ENCODE measurements around the gene ELL.

Gene ELL

DNA sequence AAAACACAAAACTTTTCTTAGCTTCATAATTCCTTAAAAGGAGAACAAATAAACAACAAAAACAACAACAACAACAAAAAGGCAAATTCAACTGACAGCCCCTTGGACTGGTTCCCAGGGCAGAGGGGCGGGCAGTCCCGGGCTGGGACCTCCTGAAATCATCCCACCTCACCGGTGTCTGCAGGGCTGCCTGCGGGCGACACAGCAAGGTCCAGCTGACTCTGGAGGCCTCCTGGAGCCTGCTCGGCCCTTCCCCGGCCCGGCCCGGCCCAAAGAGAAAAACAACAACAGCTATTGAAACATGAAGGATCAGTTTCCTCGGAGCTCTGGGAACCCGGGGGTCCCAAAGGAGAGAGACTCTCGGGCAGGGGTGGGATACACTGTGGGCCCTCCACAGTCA, 78.9 kb downstream of the ELL start:
- no peak for DNase-seq

DNA sequence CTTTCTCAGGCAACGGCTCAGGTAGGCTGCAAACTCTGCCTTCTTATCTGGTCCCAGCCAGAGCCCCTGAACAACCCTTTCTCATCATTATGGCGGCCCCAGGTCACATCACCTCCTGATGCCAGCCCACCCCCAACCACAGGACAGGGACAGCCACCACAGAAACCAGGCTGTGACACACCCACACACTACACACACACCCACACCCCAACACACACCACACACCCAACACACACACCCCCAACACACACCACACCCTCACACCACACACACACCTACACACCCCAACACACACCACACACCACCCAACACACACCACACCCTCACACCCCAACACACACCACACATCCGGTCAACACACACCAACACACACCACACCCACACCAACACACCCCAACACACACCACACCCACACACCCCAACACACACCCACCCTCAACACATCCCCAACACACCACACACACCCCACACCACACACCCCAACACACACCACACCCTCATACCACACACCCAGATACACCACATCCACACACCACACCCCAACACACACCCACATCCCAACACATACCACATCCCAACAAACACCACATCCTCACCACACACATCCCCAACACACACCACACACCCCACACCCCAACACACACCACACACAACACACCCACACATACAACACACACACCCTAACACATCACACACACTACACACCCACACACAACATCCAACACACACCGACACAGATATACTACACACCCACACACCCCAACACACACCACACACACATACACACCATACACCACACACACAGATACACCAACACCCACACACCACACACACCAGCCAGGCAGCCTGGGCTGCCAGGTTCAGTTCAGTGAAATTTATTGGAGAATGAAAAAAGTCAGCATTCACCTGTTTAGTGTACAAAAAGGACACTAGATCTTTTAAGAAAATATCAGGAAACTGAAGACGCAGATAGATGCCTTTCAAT, 79.8 kb downstream of the ELL start:
- DNase-seq, result no peak

DNA sequence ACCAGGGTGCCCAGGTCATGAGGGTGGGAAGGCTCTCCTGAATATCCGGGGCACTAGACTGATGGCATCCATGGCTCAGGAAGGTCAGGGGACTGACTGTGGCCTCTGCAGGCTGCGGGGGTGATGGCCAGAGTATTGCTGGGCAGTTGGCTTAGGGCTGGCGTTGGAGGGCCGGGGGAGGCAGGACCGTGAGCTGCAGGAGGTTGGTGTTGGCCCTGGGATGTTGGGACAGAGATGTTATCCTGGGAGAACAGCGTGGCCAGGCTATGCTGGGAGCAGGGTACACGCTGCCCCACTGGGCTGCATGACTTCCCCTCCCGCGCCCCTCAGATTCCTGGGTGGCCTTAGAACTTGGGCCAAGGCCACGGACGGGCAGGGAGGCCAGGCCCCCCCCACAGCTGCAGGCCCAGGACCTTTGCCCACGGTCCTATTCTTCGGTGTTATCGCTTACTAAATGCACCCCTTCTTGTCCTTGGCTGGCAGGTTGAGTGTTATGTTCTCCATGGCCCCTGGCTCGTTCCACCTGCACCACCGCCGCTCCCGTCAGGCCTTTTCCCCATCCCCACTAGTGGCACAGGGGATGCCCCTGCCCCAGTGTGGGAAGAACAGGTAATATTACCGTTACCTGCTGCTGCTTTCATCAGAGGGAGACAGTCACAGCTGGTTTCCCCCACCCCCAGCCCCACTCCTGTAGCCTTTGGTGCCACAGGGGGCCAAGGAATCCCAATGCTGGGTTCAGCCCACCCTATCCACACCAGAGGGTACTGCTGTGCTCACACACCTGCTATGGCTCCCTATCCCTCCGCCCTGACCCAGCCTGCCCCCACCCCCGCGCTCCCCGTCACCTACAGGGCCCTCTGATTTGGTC, 80.7 kb downstream of the ELL start:
- DNase-seq, result no peak

GRCh38 chr19:18440415-18440877, 81.4 kb downstream of the ELL start:
- DNase-seq, result no peak

DNA sequence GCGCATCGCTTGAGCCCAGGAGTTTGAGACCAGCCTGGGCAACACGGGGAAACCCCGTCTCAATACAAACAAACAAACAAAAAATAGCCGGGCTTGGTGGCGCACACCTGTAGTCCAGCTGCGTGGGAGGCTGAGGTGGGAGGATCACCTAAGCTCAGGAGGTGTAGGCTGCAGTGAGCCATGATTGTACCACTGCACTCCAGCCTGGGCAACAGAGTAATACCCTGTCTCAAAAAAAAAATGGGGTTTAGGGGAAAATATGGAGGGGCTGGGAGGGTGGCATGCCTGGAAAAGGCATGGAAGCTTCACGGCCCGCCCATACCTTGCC, 82.0 kb downstream of the ELL start:
- no peak for DNase-seq

GRCh38 chr19:18439025-18439909, 82.6 kb downstream of the ELL start:
- no peak for DNase-seq

- DNase-seq, result no peak
Observed at GRCh38 chr19:18438331-18439024, 83.4 kb downstream of the ELL start.

DNA sequence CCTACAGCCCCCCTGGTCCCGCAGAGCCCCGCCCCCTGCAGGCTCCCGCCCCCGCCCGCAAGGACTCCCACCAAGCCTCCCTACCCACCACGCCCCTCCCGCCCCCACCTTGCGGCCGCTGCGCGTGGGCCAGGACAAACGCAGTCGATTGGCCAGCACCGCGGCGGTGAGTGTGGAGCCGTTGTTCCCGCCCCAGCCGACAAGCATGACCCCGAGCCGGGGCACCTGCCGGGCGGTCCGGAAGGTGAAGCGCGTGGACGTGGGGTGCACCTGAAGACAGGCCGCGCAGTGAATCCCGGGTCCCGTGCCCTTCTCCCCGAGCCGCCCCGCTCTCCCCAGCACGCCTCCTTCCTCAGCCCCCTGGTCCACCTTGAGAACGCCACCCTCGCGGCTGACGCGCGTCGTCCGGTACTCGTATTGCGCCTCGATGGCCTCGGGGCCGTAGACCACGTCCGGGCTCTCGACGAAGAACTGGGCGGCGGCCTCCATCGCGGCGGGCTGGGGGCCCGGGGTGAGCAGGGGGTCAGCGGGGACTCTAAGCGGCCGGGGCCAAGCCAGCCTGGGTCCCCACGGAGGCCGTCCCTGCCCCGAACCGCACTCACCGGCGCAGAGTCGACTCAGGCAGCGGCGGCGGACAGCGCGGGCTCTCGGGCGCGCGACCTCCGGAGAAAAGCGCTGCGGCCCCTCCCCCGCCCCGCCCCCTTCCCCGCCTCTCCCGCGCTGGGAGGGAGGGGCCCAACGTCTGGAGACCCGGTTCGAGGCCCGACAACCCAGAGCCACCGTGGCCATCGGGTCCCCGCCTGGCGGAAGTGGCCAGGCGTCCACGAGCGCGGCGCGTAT, 84.2 kb downstream of the ELL start, which contains the start of gene ISYNA1:
Gene ISYNA1, minus strand, starts transcription at position 643 of the 840 bp plus-strand sequence. Its CDS starts 154 bp downstream, at position 489.
- no peak for DNase-seq

GRCh38 chr19:18436671-18437490, 85.0 kb downstream of the ELL start:
- DNase-seq, result peak; percentile 22

DNA sequence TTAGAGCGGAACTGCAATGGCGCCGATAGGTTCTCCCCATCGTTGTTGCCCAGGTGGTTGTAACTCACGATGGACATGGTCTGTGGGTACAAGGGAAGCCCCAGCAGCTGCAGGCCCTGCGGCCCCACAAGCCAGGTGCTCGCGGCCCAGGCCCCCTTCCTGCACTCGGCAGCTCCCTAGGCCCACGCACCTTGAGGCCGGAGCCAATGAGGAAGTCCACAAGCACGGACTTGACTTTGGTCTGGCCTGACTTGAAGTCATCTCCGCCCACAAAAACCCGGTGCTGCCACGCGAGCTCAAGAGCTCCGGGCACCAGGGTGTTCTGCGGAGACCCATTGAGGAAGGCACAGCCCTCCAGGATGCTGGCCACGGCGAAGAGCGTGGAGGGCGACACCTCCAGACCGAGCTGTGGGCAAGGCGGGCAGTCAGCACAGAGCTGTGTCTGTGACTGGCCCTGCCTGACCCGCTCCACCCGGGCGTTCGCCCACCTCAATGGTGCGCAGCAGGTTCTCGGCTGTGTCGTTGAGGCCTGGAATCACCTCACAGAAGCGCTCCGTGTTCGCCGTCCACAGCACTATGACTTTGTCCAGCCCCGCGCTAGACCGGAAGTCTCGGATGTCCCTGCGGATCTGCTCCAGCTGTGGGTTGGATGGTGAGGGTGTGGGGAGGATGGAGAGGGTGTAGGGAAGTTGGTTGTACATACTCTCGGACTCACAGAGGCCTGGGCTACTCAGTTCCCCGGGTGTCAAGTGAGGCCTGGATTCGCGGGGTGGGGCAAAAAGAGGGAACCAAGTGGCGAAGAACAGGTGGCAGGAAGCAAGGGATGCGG, 85.8 kb downstream of the ELL start:
- no peak for DNase-seq

DNA sequence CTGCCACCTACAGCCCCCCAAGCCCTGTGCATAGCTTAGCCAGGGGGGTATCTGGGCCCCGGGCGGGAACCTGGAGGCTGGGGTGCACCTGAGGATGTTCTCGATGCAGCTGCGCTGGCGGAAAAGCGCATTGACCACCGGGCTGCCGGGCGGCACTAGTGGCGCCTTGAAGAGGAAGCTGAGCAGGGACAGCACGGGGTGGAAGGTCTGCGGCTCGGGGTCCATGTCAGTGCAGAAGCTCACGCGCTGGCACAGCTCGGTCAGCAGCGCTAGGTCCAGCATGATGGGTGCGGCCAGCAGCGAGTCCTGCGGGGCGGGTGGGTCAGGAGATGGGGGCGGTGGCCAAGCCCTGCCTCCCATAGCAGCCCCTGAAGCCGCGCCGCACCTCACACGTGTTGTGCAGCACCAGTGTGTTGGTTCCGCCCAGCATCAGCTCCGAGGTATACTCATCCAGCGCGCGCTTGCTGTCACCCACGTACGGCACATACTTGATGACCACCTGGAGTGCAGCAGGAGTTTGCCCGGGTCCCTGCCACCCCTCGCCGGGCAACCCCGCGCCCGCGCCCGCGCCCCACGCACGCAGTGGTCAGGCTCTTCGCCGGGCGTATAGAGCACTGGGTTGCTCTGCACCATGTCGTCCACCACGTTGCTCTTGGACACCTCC, 86.6 kb downstream of the ELL start:
- no peak for DNase-seq

GRCh38 chr19:18434411-18435175, 87.3 kb downstream of the ELL start:
- DNase-seq, result no peak

- no peak for DNase-seq
Observed at GRCh38 chr19:18433735-18434398, 88.0 kb downstream of the ELL start.

DNA sequence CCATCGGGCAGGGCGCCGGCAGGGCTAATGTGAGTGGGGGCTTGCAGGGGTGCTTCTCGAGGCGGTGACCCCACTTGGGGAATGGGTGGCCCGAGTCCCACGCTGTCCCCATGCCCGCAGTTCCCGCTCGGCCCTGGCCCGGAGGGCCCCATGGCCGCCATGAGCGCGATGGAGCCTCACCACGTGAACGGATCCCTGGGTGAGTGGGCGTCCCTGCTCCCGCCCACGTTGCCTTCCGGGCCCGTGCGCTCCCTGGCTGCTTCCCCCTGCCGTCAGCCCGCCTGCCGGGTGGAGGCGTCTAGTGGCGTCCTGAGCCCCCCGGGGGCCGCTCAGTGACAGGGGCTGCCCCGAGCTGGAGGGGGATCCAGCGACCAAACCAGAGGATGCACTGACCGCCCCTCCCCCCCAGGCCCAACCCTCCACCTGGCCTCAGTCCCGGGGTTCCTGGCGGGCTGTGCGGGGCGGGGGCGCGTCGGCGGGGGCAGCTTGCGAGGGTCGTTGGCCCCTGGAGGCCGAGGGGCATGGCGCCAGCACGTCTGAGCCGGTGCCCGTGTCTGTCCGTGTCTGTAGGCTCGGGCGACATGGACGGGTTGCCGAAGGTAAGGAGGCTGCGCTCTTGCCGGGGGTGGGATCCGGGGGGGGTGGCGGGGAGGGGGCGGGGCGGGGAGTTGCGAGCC, 88.7 kb downstream of the ELL start:
- DNase-seq, result no peak

- DNase-seq, result no peak
Observed at GRCh38 chr19:18432275-18433014, 89.4 kb downstream of the ELL start.
